SK-N-SH (cell line): ENCODE measurements around the gene TXNRD2. TPM values are rescaled to one million over a fixed set of nuclear protein-coding genes. Genes with fewer than 3 reads are reported as not detected.

Experiments used
- CTCF ChIA-PET: fragments of 300-600, 350-600 bp; formaldehyde crosslinking; extraction: SDS; loops from one replicate; lab custom pipeline; 2021; lab: Yijun Ruan, JAX
- POLR2A ChIA-PET: fragments of 350-600 bp; sonication (Branson Sonifier 250); formaldehyde crosslinking; extraction: SDS; loops from one replicate; lab custom pipeline; 2020; ENCODE audit warnings: antibody characterized with exemption, inconsistent platforms; lab: Yijun Ruan, JAX
- DNase-seq: peaks from one replicate; pipeline ENCODE4 v3.0.0; 2012
- H2AFZ ChIP-seq: fragments of 200-600 bp; sonication (generic); 2 replicates; pipeline ENCODE4 v1.8.1; 2016; ENCODE audit warnings: antibody characterized with exemption, mild to moderate bottlenecking, low read depth
- H3F3A ChIP-seq: fragments of 200-600 bp; sonication (generic); replicated peaks from 2 replicates; pipeline ENCODE3; 2016; ENCODE audit warnings: antibody characterized with exemption, mild to moderate bottlenecking; ENCODE audit not compliant: insufficient read depth
- H3K27ac ChIP-seq, 2 experiments: fragments of 200-500 bp in 1 of 2; fragments of 200-600 bp in 1 of 2; sonication (Bioruptor generic) in 1 of 2; sonication (generic), shearing (Covaris generic) in 1 of 2; 2 replicates each; pipeline versions ENCODE4 v1.5.1 to v1.6.1; 2014 to 2016; ENCODE audit warnings: low read depth in 2 of 2, inconsistent platforms in 1 of 2, low read length in 1 of 2, mild to moderate bottlenecking in 1 of 2, mixed read lengths in 1 of 2
- H3K27me3 ChIP-seq: fragments of 200-600 bp; sonication (generic), shearing (Covaris generic); 2 replicates; pipeline ENCODE4 v1.6.1; 2016; ENCODE audit warnings: mixed run types; ENCODE audit not compliant: insufficient read depth
- H3K36me3 ChIP-seq, 2 experiments: fragments of 200-500 bp in 1 of 2; fragments of 200-600 bp in 1 of 2; sonication (Bioruptor generic) in 1 of 2; sonication (generic) in 1 of 2; replicated peaks in 1 of 2; 2 replicates each; pipeline versions ENCODE3 to v1.5.1; 2014 to 2016; ENCODE audit warnings: low read length in 1 of 2, mild to moderate bottlenecking in 1 of 2; ENCODE audit not compliant: insufficient read depth in 2 of 2, control insufficient read depth in 1 of 2
- H3K4me1 ChIP-seq, 2 experiments: fragments of 200-500 bp in 1 of 2; fragments of 200-600 bp in 1 of 2; sonication (Bioruptor generic) in 1 of 2; sonication (generic), shearing (Covaris generic) in 1 of 2; 2 replicates each; pipeline versions ENCODE4 v1.5.1 to v1.6.1; 2014 to 2016; ENCODE audit warnings: low read depth in 1 of 2, low read length in 1 of 2, mixed run types in 1 of 2; ENCODE audit not compliant: insufficient read depth in 2 of 2, control insufficient read depth in 1 of 2
- H3K4me2 ChIP-seq: fragments of 200-600 bp; sonication (generic), shearing (Covaris generic); 2 replicates; pipeline ENCODE4 v1.6.1; 2017; ENCODE audit warnings: mixed run types
- H3K4me3 ChIP-seq, 2 experiments: fragments of 200-500 bp in 1 of 2; fragments of 200-600 bp in 1 of 2; sonication (Bioruptor generic) in 1 of 2; sonication (generic), shearing (Covaris generic) in 1 of 2; 2 replicates each; pipeline versions ENCODE4 v1.5.1 to v1.8.1; 2014 to 2016; ENCODE audit warnings: low read depth in 2 of 2, inconsistent platforms in 1 of 2, low read length in 1 of 2, mild to moderate bottlenecking in 1 of 2, mixed read lengths in 1 of 2, moderate library complexity in 1 of 2
- H3K79me2 ChIP-seq: fragments of 200-600 bp; sonication (generic); 2 replicates; pipeline ENCODE4 v1.8.1; 2017; ENCODE audit warnings: mild to moderate bottlenecking; ENCODE audit not compliant: insufficient read depth
- H3K9ac ChIP-seq: fragments of 200-600 bp; sonication (generic); 2 replicates; pipeline ENCODE4 v1.6.1; 2017; ENCODE audit warnings: mixed run types
- H3K9me2 ChIP-seq: fragments of 200-600 bp; sonication (generic); 2 replicates; pipeline ENCODE4 v1.6.1; 2017; ENCODE audit warnings: mixed run types
- H3K9me3 ChIP-seq: fragments of 200-600 bp; sonication (generic); 2 replicates; pipeline ENCODE4 v1.6.1; 2017; ENCODE audit warnings: mixed run types, mild to moderate bottlenecking, moderate library complexity
- H4K20me1 ChIP-seq: fragments of 200-600 bp; sonication (generic); 2 replicates; pipeline ENCODE4 v1.6.1; 2017; ENCODE audit warnings: mild to moderate bottlenecking, mixed run types; ENCODE audit not compliant: insufficient read depth
- CHD2 ChIP-seq: fragments of 150-350 bp; IDR thresholded peaks from 2 replicates; pipeline ENCODE4 v1.6.1; 2018; ENCODE audit warnings: low read length; ENCODE audit not compliant: partially characterized antibody
- ELF1 ChIP-seq: IDR thresholded peaks from 2 replicates; pipeline ENCODE4 v1.4.0; 2012
- EP300 ChIP-seq, 2 experiments: IDR thresholded peaks; 2 replicates each; pipeline versions ENCODE4 v1.4.0 to v1.6.1; 2012; ENCODE audit warnings: borderline replicate concordance in 1 of 2, low read depth in 1 of 2, low read length in 1 of 2
- EZH2phosphoT487 ChIP-seq: fragments of 200-600 bp; sonication (generic); IDR thresholded peaks from 2 replicates; pipeline ENCODE4 v1.6.1; 2017; ENCODE audit warnings: low read depth, mixed run types, mild to moderate bottlenecking, antibody characterized with exemption, moderate library complexity, borderline replicate concordance
- FOSL2 ChIP-seq: IDR thresholded peaks from 2 replicates; pipeline ENCODE4 v1.4.0; 2012; ENCODE audit warnings: low read depth, mild to moderate bottlenecking, moderate library complexity, borderline replicate concordance
- FOXJ3 ChIP-seq: sonication (generic); formaldehyde crosslinking; IDR thresholded peaks from 2 replicates; pipeline ENCODE4 v1.5.1; 2020; ENCODE audit warnings: mild to moderate bottlenecking, missing genetic modification reagents
- FOXM1 ChIP-seq: IDR thresholded peaks from 2 replicates; pipeline ENCODE4 v1.4.0; 2012; ENCODE audit warnings: low read depth, mild to moderate bottlenecking
- GABPA ChIP-seq: IDR thresholded peaks from 2 replicates; pipeline ENCODE4 v1.4.0; 2012; ENCODE audit warnings: low read depth, mild to moderate bottlenecking
- GATA2 ChIP-seq: sonication (generic); formaldehyde crosslinking; IDR thresholded peaks from 2 replicates; pipeline ENCODE4 v1.5.0; 2020; ENCODE audit warnings: mild to moderate bottlenecking, missing genetic modification reagents
- IRF3 ChIP-seq: fragments of 150-350 bp; IDR thresholded peaks from 2 replicates; pipeline ENCODE4 v1.6.1; 2016; ENCODE audit warnings: mild to moderate bottlenecking, low read depth, low read length
- JUND ChIP-seq: IDR thresholded peaks from 2 replicates; pipeline ENCODE4 v1.4.0; 2012
- MAX ChIP-seq: IDR thresholded peaks from 2 replicates; pipeline ENCODE4 v1.4.0; 2012; ENCODE audit warnings: low read depth
- MEF2A ChIP-seq: IDR thresholded peaks from 2 replicates; pipeline ENCODE4 v1.4.0; 2012; ENCODE audit warnings: low read depth, borderline replicate concordance
- NFIC ChIP-seq: IDR thresholded peaks from 2 replicates; pipeline ENCODE4 v1.4.0; 2012; ENCODE audit warnings: borderline replicate concordance
- PBX3 ChIP-seq: IDR thresholded peaks from 2 replicates; pipeline ENCODE4; 2012
- POLR2AphosphoS5 ChIP-seq: IDR thresholded peaks from 2 replicates; pipeline ENCODE4 v1.6.1; 2012; ENCODE audit warnings: low read depth, low read length
- RAD21 ChIP-seq: IDR thresholded peaks from 2 replicates; pipeline ENCODE4 v1.6.1; 2012; ENCODE audit warnings: mild to moderate bottlenecking, low read length
- REST ChIP-seq: IDR thresholded peaks from 2 replicates; pipeline ENCODE4 v1.6.1; 2012; ENCODE audit warnings: mild to moderate bottlenecking, low read depth, low read length, moderate library complexity
- RFX5 ChIP-seq: IDR thresholded peaks from 2 replicates; pipeline ENCODE4 v1.6.1; 2012; ENCODE audit warnings: mild to moderate bottlenecking, improper control_type of control experiment, low read length
- RXRA ChIP-seq: IDR thresholded peaks from 2 replicates; pipeline ENCODE4 v1.4.0; 2012; ENCODE audit warnings: low read depth, mild to moderate bottlenecking, borderline replicate concordance
- SMC3 ChIP-seq: IDR thresholded peaks from 2 replicates; pipeline ENCODE4 v1.6.1; 2012; ENCODE audit warnings: low read depth, low read length, improper control_type of control experiment
- TAF1 ChIP-seq: IDR thresholded peaks from 2 replicates; pipeline ENCODE4 v1.6.1; 2012; ENCODE audit warnings: low read depth, mild to moderate bottlenecking, low read length, moderate library complexity, borderline replicate concordance
- TCF12 ChIP-seq: IDR thresholded peaks from 2 replicates; pipeline ENCODE4 v1.4.0; 2012
- TEAD4 ChIP-seq: IDR thresholded peaks from 2 replicates; pipeline ENCODE4 v1.4.0; 2012; ENCODE audit warnings: mild to moderate bottlenecking, borderline replicate concordance; ENCODE audit not compliant: insufficient read depth
- USF2 ChIP-seq: fragments of 150-350 bp; IDR thresholded peaks from 2 replicates; pipeline ENCODE4 v1.6.1; 2017; ENCODE audit warnings: antibody characterized with exemption, low read length, low read depth, borderline replicate concordance
- YY1 ChIP-seq: IDR thresholded peaks from 2 replicates; pipeline ENCODE4 v1.4.0; 2012; ENCODE audit warnings: low read depth, mild to moderate bottlenecking
- WGBS: methylation state at CpG from one replicate; pipeline ENCODE4 v1.1.6; 2017; ENCODE audit warnings: low lambda C conversion rate; 5-methylcytosine and 5-hydroxymethylcytosine counted together
- polyA plus RNA-seq, 3 experiments: library from polyadenylated mRNA; depleted of rRNA; stranded (reverse); fragments of >200 nt; gene quantifications; 2 replicates each; pipeline ENCODE4 v1.2.3, GENCODE V29; 2012

TXNRD2 gene
- polyA plus RNA-seq, 1 of the 3 experiments (the other 2 are of a cell fraction): 34.7 TPM

GRCh38 chr22:19986410-19987341 lies 45.1 kb upstream of the TXNRD2 start:
- ChIA-PET CTCF (interaction anchor here (1.0 to 16.4 kb wide), 3 partner anchors 16 to 25 kb away, joined by 4 to 224 read pairs (median 5); no protein-coding TSS in a partner anchor), POLR2A (interaction anchor here (0.6 to 1.4 kb wide), 10 partner anchors 9 to 35 kb away, joined by 3 to 10 read pairs (median 5); partner anchors contain the start of gene TANGO2)
- Histone ChIP-seq H3K36me3 (no peaks in the 10 kb centered on the region), H3F3A (no peaks in the 10 kb centered on the region), H3K4me3 (peak overlapping the region; percentile 83 to 87), H3K4me1 (peaks cover 17 to 70% of the 10 kb centered on the region in 2 experiments; a peak in 3 of 4 replicates), H4K20me1 (peaks cover 20% of the 10 kb centered on the region), H3K9me3 (no peaks in the 10 kb centered on the region), H3K9ac (peak overlapping the region; percentile 89), H3K79me2 (peaks cover 14% of the 10 kb centered on the region; the same call in 1 of the 2 replicates), H3K4me2 (peak overlapping the region; percentile 100), H2AFZ (peak overlapping the region; percentile 63; the same call in 1 of the 2 replicates), H3K27ac (peak overlapping the region; percentile 36 to 87; a peak in 3 of 4 replicates), H3K27me3 (no peaks in the 10 kb centered on the region), H3K9me2 (no peaks in the 10 kb centered on the region)
- WGBS: 6% methylated on average over 23 of the region's 76 CpGs
- peak; percentile 99 for DNase-seq
- TF ChIP-seq YY1 (peak; percentile 58; the same call in 1 of the 2 replicates), TEAD4 (no peak), NFIC (peak; percentile 38), RAD21 (no peak), RFX5 (no peak), FOXJ3 (CRISPR knock-in tag) (no peak), GATA2 (no peak), MEF2A (no peak), EP300 (IDR thresholded peaks at IDR 0.05; ENCODE audit: borderline replicate concordance in 1 of 2, low read depth in 1 of 2, low read length in 1 of 2) (no peak), FOSL2 (no peak), CHD2 (no peak), EZH2phosphoT487 (no peak), RXRA (no peak), FOXM1 (no peak), TAF1 (peak; percentile 49), PBX3 (no peak), GABPA (no peak), TCF12 (no peak), ELF1 (no peak), SMC3 (no peak), IRF3 (no peak), REST (0 out of 2 replicates have a peak, but pooled peaks have one; percentile 34), USF2 (peak; percentile 64), MAX (0 out of 2 replicates have a peak, but pooled peaks have one; percentile 24), JUND (no peak), POLR2AphosphoS5 (peak; percentile 53; the same call in 1 of the 2 replicates)
